ENCODE measurements around the gene COL4A4.
A peak's percentile ranks its signal among the peaks of the same experiment; 100 is the strongest.
"Not testable (repeated sequence)": the region's sequence is repeated elsewhere in the genome, so short reads cannot be mapped to it uniquely, and the experiment has no call there.

COL4A4 gene

DNA sequence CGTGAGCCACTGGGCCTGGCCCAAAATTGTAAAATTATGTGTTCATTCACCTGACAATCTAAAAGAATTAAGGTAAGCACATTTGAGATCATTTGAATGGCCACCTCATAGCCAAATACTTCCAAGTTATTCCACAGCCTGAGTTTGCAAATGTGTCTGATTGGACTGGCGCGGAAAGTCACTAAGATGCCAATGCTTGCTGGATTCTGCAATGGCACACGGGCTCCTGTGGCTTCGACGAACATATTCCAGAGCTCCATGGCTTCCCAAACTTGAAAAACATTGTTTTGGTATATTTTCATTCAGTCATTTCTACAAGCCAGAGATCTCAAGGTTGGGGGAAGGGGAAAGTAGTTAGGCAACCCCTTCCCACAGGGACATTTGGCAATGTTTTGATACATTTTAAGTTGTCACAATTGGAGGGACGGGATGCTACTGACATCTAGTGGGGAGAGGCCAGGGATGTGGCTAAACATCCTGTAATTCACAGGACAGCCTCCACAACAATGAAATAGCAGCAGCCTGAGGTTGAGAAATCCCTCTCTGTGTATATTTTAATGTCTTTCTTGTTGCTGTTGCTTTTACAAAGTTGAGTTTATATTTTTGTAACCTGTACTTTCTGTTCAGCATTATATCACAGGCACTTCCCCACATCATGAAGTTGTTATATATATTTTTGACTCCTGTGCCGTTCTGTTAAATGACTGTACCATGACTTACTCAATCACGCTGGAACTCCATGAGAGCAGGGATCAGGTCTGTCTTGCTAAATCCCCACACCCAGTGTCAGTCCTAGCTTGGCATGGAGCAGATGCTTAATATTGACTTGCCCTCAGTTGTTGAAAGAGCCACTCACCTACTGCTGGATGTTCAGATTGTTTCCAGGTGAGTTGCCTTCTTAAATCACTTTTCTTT, 56.9 kb downstream of the COL4A4 start:
- DNase-seq: peak; percentile 40 to 81 (median 67)

DNA sequence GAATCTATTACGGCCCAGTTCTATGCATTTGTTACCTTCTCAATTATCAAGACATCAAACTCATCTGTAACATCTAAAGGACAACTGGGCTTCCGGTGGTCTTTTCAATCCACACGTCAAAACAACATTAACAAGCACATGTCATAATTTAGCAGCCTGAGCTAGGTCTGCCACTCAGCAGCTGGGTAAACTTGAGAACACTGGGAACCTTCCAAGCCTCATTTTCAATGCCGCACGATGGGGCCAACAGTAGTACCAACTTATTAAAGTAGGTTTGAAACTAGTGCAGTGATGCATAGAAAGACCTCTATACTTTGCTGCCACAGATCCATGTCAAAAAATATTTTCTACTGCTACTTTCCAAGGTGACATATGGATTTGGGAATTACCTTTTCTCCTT, 60.4 kb downstream of the COL4A4 start:
- peak in 2 of 3 experiments; percentile 22 to 59 for DNase-seq

GRCh38 chr2:227099340-227099739, 64.7 kb downstream of the COL4A4 start:
- no peak for DNase-seq

- no peak for DNase-seq
These were observed 65.9 kb downstream of the COL4A4 start for GRCh38 chr2:227098162-227098515.

DNA sequence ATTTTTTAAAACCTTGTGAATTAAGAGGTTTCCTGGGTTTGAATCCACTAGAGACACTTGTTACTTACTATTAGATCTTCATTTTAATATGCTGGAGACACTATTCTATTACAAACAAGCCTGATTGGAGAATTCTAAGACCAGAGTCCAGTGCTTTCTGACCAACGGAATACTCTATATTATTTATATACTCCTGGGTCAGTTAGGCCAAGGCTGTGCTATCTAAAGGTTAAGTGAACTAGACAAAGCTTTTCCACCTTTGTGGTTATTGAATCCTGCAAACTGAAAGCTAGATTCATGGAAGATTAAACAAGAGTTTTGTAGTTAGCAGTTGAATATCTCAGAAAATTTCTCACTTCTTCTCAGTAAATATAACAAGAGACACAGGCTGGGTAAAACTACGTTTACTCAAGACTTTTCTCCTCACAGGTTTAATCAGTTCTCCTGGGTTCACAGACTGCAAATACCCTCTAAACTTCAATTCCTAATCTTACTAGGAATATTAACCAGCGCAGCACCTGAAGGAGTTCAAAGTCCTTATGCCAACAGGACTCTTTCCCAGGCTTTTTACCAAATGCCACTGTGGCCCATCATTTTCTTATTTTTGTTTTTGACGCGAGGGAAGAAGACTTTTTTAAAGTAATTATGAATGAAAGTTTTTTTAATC, 66.4 kb downstream of the COL4A4 start:
- no peak for DNase-seq

GRCh38 chr2:227095346-227095745, 68.7 kb downstream of the COL4A4 start:
- DNase-seq: no peak

DNA sequence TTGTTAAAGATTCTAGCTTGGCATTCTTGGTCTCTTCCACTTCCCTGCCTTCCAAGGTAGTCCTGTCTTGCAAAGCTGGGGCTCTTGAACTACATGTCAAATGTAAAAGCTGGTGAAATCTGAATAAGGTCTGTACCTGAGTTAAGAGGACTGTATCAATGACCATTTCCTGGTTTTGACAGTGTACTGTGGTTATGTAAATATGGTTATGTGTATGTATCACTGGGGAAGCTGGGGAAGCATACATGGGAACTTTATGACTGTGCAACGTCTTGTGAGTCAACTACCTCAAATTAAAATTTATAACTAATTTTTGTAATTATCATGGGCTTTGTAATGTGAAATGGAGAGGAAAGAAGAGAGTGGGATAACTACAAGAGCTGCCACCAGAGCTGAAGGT, 81.7 kb downstream of the COL4A4 start:
- no peak for DNase-seq

DNA sequence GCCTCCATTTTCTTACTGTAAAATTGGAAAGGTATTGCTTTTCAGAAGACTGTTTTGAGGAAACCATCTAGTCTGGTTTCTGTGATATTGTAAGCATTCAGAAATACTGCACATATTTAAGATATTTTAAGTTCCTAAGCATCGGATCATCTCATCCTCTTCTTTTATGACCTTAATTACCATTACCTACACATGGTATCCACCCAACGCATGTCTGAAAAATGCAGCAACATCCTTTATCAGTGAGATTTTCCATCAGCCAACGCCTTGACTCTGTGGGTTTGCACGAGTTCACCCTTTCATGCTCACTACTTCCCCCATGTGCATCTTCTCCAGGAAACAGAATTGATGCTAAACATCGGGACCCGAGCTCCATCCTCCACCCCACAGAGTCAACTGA, 84.3 kb downstream of the COL4A4 start:
- DNase-seq: no peak

GRCh38 chr2:227065065-227065464, 98.9 kb downstream of the COL4A4 start:
- DNase-seq: not testable (repeated sequence)

DNA sequence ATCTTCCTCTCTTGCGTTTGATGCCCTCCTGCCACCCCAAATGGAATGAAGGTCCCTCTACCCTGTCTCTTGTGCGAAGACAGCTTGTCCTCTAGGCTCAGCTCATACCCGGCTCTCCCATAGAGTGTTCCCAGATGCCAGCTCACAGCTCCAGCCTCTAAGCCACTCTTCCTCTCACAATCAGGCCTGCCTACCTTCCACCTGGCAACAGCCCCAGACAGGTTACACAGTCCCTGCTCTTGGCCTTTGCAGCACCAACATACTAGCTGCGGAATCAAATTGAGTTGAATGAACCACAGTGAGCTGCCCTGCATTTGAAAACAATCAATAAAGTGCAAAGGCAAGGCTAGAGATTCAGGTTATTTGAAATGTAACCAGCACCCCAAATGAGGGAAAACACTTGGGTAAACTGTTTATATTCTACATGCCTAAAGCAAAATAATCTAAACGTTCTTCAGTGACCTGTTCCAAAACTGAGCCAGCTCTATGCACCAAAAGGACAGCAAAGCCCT, 105.1 kb downstream of the COL4A4 start:
- DNase-seq: no peak

DNA sequence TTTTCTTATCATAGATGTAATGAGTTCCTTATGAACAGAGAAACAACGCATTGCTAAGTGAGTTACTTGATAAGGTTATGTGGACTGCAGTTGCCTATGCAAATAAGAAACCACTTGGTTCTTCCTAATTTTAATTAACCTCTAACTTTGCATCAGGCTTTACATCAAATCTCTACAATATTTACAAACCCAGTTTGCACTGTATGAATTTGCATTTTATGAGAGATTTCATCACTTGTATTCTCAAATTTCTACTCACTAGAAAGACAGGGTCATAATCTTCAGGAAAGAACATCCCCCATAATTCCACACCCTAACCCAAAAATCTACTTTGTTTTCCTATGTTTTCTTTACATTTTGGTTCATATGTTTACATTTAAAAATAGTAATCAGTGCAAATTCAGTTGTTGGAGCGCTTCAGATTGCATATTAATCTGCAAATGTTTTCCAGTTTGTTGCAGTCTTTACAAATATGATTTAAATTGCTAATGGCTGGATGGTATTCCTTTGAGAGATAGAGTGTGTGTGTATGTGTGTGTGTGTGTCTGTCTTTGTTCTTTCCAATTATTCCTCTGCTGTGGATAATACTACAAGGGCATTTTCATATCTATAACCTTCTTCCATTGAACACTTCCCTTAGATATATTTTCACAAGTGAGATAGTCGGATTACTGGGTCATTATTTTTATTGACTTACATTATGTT, 106.1 kb downstream of the COL4A4 start:
- DNase-seq: no peak

DNA sequence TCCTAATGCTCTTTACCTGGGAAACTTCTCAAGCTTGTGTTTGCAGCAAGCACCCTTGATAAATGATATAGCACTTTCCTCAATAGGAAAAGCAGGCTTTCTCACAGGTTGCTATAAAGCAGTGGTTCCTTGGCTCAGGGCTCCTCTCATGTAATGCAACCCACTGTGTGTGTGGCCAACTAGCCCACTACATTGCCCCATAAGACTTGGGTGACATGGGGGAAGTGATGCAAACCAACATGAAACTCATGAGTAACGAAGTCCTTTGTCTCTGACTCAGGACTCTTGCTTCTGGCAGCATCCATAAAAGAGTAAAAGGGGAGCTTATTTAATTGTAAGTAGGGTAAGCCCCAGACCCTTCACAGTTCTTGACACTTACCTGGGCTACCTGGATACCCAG, 106.9 kb downstream of the COL4A4 start:
- no peak for DNase-seq

DNA sequence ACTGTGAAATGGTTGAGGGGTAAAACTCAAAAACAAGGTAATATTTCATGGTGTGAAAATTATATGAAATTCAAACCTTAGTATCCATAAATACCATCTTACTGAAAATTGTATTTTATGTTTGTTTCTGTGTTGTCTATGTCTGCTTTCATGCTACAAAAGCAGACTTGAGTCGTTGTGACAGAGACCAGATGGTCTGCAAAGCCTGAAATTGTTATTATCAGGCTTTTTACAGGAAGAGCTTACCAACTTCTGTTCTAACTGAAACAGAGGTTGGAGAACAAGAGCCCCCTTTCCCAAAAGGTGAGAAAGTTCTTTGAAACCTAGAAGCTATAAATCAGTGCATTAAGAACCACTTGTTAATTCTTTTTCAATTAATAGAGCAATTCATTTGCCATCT, 110.0 kb downstream of the COL4A4 start:
- DNase-seq: no peak

- peak; percentile 77 to 98 (median 81) for DNase-seq
These were observed 111.1 kb downstream of the COL4A4 start for GRCh38 chr2:227052879-227053278.

DNA sequence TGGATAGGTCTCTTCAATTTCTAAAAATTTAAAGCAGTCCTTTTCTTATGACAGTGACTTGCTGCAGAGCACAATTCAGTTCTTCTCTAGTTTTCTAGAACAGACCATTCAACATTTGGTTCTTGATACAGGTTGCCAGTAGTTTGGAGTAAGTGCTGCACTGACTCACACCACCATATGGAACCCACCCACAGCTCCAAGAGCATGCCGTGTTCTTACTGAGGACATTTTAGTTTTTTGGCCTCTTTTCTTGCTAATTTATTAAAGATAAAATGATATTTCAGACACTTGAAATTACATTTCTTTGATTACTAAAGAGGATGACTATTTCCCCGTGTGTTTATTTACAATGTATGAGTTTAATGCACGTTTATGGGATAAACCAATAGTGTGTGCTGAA, 120.0 kb downstream of the COL4A4 start:
- DNase-seq: no peak

- DNase-seq: peak in 1 of 3 experiments; percentile 27
These were observed 125.3 kb downstream of the COL4A4 start for GRCh38 chr2:227038550-227039189.

DNA sequence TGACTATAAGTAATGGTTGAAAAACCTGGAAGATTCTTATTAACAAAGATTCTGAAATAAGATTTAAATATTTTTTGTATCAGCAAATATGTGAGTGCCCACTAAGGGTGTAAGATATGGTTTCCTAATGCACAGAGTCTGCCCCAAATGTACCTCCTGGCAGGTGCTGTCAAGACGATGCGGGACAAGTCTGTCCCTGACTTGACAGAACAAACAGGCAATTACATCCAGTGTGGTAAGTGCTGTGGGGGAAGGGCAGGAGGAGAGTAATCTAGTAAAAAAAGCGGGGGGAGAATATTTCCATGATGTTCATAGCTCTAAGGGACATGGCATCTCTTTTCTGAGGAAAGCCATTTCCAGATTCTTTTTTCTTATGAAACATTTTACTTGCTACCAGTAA, 127.5 kb downstream of the COL4A4 start:
- peak in 2 of 3 experiments; percentile 45 to 80 for DNase-seq

DNA sequence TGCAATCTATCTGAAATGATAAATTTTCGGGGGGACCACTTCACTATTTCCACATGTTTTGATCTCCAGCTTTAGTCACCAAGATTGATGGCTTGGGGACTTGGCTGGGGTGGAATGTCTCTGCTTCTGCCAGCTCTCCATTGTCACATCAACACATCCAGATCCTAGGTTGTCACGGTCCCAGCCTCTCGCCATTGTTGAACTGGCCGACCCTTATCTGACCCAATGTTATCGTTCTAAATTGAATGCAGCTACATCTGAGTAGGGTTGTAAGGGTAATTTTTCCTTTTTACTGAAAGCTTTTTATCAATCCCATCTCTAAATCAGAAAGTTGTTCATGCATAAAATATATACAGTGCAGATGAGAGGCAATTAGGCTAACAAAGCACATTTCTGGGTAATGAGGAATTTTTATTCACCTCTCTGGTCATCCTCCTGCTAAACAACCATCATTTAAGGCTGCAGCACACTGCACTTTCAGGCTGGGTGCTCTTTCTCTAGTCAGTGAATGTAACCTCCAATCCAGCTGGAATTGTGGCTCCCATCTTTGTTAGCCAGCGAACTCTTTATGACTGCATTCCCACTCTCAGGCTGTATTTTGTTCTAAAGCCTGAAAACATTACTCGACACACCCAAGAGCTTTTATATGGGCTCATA, 128.2 kb downstream of the COL4A4 start:
- DNase-seq: peak in 2 of 3 experiments; percentile 19 to 52

- peak in 2 of 3 experiments; percentile 5 to 10 for DNase-seq
These were observed 130.4 kb downstream of the COL4A4 start for GRCh38 chr2:227033471-227034148.

- no peak for DNase-seq
These were observed 132.6 kb downstream of the COL4A4 start for GRCh38 chr2:227031379-227031778.

DNA sequence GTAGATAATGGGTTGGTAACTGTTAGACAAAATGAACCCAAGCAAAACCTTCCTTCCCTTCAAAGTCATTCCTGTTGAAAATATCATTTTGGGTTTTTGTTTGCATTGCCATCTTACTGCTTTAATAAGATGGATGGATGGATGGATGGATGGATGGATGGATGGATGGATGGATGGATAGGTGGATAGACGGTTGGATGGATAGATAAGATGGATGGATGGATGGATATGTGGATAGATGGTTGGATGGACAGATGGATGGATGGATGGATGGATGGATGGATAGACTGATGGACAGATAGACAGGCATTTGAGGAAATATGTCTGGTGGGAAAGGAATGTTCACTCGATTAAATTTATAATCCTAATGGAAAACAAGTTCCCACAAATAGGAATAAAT, 133.2 kb downstream of the COL4A4 start:
- DNase-seq: no peak

Data from NCI-H1417 (cell line).